ENCODE data around the gene ASIC1.

- TF ChIP-seq POLR2A (IDR thresholded peaks at IDR 0.05; ENCODE audit: low read length) (no peak), GATA1 (IDR thresholded peaks at IDR 0.05; ENCODE audit: low read depth, low read length) (no peak)
Observed at GRCh38 chr12:50039151-50039835, 18.1 kb upstream of the ASIC1 start.
